HepG2 (cell line): ENCODE results near the gene CNTNAP1. TPM values are rescaled to one million over a fixed set of nuclear protein-coding genes. Genes with fewer than 3 reads are reported as not detected.

Experiments used
- ATAC-seq: fragments of 200-7000 bp; cut with Tn5 transposase; 3 replicates; pipeline ENCODE4 v1.9.1; 2020; ENCODE audit warnings: mild to moderate bottlenecking, moderate library complexity
- BruUV-seq: library from RNA; stranded (reverse); fragments of 400-500 nt; replicated peaks from 2 replicates; lab custom pipeline; 2021; lab: Mats Ljungman, UMichigan
- CTCF ChIA-PET: fragments of 300-600 bp; formaldehyde crosslinking; extraction: SDS; loops from one replicate; lab custom pipeline; 2021; ENCODE audit warnings: low total read pairs, inconsistent platforms, low intra/inter-chr PET ratio; lab: Yijun Ruan, JAX
- POLR2A ChIA-PET: fragments of 350-600 bp; sonication (Branson Sonifier 250); formaldehyde crosslinking; loops from one replicate; lab custom pipeline; 2020; ENCODE audit warnings: antibody characterized with exemption, inconsistent platforms; lab: Yijun Ruan, JAX
- DNase-seq: peaks from one replicate; pipeline ENCODE4 v3.0.0-alpha.2; 2015; ENCODE audit warnings: low spot score
- FAIRE-seq: peaks from 3 replicates; lab custom pipeline; 2011; peaks lifted over from hg19 to GRCh38; lab: Jason Lieb, UNC
- H2AFZ ChIP-seq: one replicate; pipeline ENCODE4 v1.6.1; 2011; ENCODE audit warnings: low read length, inconsistent platforms
- H3K27ac ChIP-seq: fragments of 300-600 bp; 3 replicates; pipeline ENCODE4 v1.8.0; 2011; ENCODE audit warnings: mixed run types, mild to moderate bottlenecking, mixed read lengths, low read length, inconsistent platforms; ENCODE audit not compliant: insufficient read depth; ENCODE audit errors: extremely low read length
- H3K27me3 ChIP-seq, 2 experiments: fragments of 200-600 bp in 1 of 2; 2 replicates in 1 of 2; 3 replicates in 1 of 2; pipeline versions ENCODE4 v1.6.0 to v1.8.0; 2011; ENCODE audit warnings: low read length in 2 of 2, mild to moderate bottlenecking in 2 of 2, moderate library complexity in 2 of 2, inconsistent platforms in 1 of 2; ENCODE audit not compliant: insufficient read depth in 2 of 2, control insufficient read depth in 1 of 2
- H3K36me3 ChIP-seq, 2 experiments: fragments of 200-600 bp in 1 of 2; replicated peaks in 1 of 2; 2 replicates in 1 of 2; 3 replicates in 1 of 2; pipeline versions ENCODE4 v1.5.1 to v1.8.0; 2011; ENCODE audit warnings: low read length in 2 of 2, inconsistent platforms in 1 of 2; ENCODE audit not compliant: insufficient read depth in 2 of 2, control insufficient read depth in 1 of 2
- H3K4me1 ChIP-seq: 2 replicates; pipeline ENCODE4 v1.5.1; 2012; ENCODE audit warnings: low read length, inconsistent platforms; ENCODE audit not compliant: insufficient read depth
- H3K4me2 ChIP-seq: 2 replicates; pipeline ENCODE4 v1.6.0; 2011; ENCODE audit warnings: low read depth, low read length, inconsistent platforms
- H3K4me3 ChIP-seq, 3 experiments: fragments of 200-600 bp in 1 of 3; sonication (generic), shearing (Covaris generic) in 1 of 3; replicated peaks in 1 of 3; 2 replicates each; pipeline ENCODE4 v1.5.1; 2011 to 2016; ENCODE audit warnings: low read length in 3 of 3, inconsistent platforms in 2 of 3, low read depth in 2 of 3, mild to moderate bottlenecking in 2 of 3, control low read depth in 1 of 3, mixed read lengths in 1 of 3; ENCODE audit not compliant: insufficient read depth in 1 of 3
- H3K79me2 ChIP-seq: one replicate; pipeline ENCODE4 v1.6.1; 2011; ENCODE audit warnings: low read length, inconsistent platforms; ENCODE audit not compliant: insufficient read depth
- H3K9ac ChIP-seq: 2 replicates; pipeline ENCODE4 v1.6.0; 2011; ENCODE audit warnings: mild to moderate bottlenecking, low read depth, low read length, inconsistent platforms; ENCODE audit not compliant: insufficient read depth
- H3K9me3 ChIP-seq: 2 replicates; pipeline ENCODE4 v1.5.1; 2012; ENCODE audit warnings: mild to moderate bottlenecking, low read length
- H4K20me1 ChIP-seq: 2 replicates; pipeline ENCODE4 v1.6.0; 2011; ENCODE audit warnings: inconsistent platforms, mild to moderate bottlenecking, low read length, moderate library complexity; ENCODE audit not compliant: insufficient read depth
- HNF4G ChIP-seq, 2 experiments: sonication (generic) in 1 of 2; formaldehyde crosslinking in 1 of 2; IDR thresholded peaks; 2 replicates each; pipeline versions ENCODE4 v1.4.0 to v1.6.1; 2011 to 2020; ENCODE audit warnings: borderline replicate concordance in 2 of 2, low read depth in 2 of 2, mild to moderate bottlenecking in 2 of 2, low read length in 1 of 2, missing genetic modification reagents in 1 of 2, moderate library complexity in 1 of 2
- KAT7 ChIP-seq: IDR thresholded peaks from 2 replicates; pipeline ENCODE4 v1.6.1; 2018; ENCODE audit warnings: borderline replicate concordance, missing compliant biosample characterization
- TCF12 ChIP-seq, 2 experiments: fragments of 450-650 bp in 1 of 2; sonication (generic) in 1 of 2; formaldehyde crosslinking in 1 of 2; IDR thresholded peaks; 2 replicates each; pipeline versions ENCODE4 v1.6.1 to v1.8.0; 2017 to 2022; ENCODE audit warnings: antibody characterized with exemption in 1 of 2, mild to moderate bottlenecking in 1 of 2, missing genetic modification reagents in 1 of 2, moderate library complexity in 1 of 2
- ZFY ChIP-seq: sonication (generic); formaldehyde crosslinking; IDR thresholded peaks from 2 replicates; pipeline ENCODE4 v1.4.0; 2020; ENCODE audit warnings: missing genetic modification reagents
- ZNF124 ChIP-seq: sonication (generic); formaldehyde crosslinking; IDR thresholded peaks from 2 replicates; pipeline ENCODE4 v1.4.0; 2020; ENCODE audit warnings: missing genetic modification reagents
- ZNF430 ChIP-seq: sonication (generic); formaldehyde crosslinking; IDR thresholded peaks from 2 replicates; pipeline ENCODE4 v1.9.0; 2021; ENCODE audit warnings: mild to moderate bottlenecking, missing genetic modification reagents
- ZNF501 ChIP-seq: sonication (generic); formaldehyde crosslinking; IDR thresholded peaks from 2 replicates; pipeline ENCODE4 v1.5.1; 2020; ENCODE audit warnings: mild to moderate bottlenecking, moderate library complexity, missing genetic modification reagents
- WGBS: methylation state at CpG from one replicate; pipeline ENCODE4 v1.1.6; 2017; ENCODE audit warnings: low lambda C conversion rate; 5-methylcytosine and 5-hydroxymethylcytosine counted together
- in situ Hi-C: cut with HindIII; loops from 2 replicates; pipeline ENCODE4 v1.10.0; 2017; ENCODE audit warnings: low pct_unique_long_range_greater_than_20kb; ENCODE audit not compliant: extremely low pct_ligation_motif_present
- intact Hi-C: fragments of 100-400 bp; cut with micrococcal nuclease; formaldehyde crosslinking; loops from one replicate; pipeline ENCODE4 v1.10.0; 2022; ENCODE audit not compliant: unreplicated experiment
- polyA plus RNA-seq, 8 experiments: library from polyadenylated mRNA; depleted of rRNA in 3 of 8; stranded (reverse) in 7 of 8; unstranded in 1 of 8; fragments of >200 nt; fragmentation: Illumina TruSeq in 4 of 8; extraction: Trizol in 4 of 8; gene quantifications; 2 replicates each; pipeline versions ENCODE4 v1.2.1 to v1.2.3, GENCODE V29; 2011 to 2016; ENCODE audit warnings: low read depth in 4 of 8, missing spikeins in 1 of 8, mixed read lengths in 1 of 8; ENCODE audit not compliant: insufficient read depth in 1 of 8
- total RNA-seq, 5 experiments: library from RNA; depleted of rRNA; stranded (reverse); fragments of >200 nt; fragmentation: Illumina TruSeq; extraction: Trizol; gene quantifications; 2 replicates each; pipeline ENCODE4 v1.2.3, GENCODE V29; 2016; ENCODE audit warnings: low read depth in 1 of 5
- TF ChIP-seq, protein P1 (sequence below): sonication (generic); formaldehyde crosslinking; IDR thresholded peaks from 2 replicates; pipeline ENCODE4 v1.5.1; 2020; ENCODE audit warnings: missing genetic modification reagents, mild to moderate bottlenecking, borderline replicate concordance
- TF ChIP-seq, protein P2 (sequence below), 2 experiments: sonication (generic) in 1 of 2; formaldehyde crosslinking in 1 of 2; IDR thresholded peaks; 2 replicates each; pipeline versions ENCODE4 v1.4.0 to v1.6.1; 2018 to 2020; ENCODE audit warnings: missing genetic modification reagents in 2 of 2, borderline replicate concordance in 1 of 2, low read depth in 1 of 2, mild to moderate bottlenecking in 1 of 2, missing biosample characterization in 1 of 2
- TF ChIP-seq, protein P3 (sequence below): sonication (generic); formaldehyde crosslinking; IDR thresholded peaks from 2 replicates; pipeline ENCODE4 v1.4.0; 2020; ENCODE audit warnings: missing genetic modification reagents, borderline replicate concordance

Gene CNTNAP1
- total and polyA plus RNA-seq, 2 of the 13 experiments (the other 11 are each of a cell fraction or from before 2014, with no cell fraction given): 4.5 to 7.7 TPM

DNA sequence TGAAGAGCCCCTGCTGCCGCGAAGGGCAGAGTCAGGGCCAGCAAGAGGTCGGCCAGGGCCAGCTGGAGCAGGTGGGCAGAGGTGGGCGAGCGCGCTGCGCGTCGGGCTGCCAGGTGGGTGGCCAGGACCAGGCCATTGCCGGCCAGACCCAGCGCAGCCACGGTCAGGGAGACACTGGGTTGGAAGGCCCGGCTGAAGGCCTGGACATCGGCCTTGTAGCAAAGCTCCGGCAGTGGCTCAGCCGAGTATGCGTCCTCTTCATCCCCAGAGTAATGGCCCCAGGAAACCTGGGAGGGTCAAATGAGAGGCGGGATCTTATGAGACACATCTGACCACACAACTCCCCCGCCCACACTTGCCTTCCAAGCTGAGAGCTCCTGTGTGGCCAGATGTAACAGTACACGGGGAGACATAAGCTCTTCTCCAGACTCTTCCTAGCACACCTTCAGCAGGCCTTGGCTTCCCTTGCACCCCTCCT is 2.0 kb upstream of the CNTNAP1 start (continued):
- TF ChIP-seq, protein P1, sequence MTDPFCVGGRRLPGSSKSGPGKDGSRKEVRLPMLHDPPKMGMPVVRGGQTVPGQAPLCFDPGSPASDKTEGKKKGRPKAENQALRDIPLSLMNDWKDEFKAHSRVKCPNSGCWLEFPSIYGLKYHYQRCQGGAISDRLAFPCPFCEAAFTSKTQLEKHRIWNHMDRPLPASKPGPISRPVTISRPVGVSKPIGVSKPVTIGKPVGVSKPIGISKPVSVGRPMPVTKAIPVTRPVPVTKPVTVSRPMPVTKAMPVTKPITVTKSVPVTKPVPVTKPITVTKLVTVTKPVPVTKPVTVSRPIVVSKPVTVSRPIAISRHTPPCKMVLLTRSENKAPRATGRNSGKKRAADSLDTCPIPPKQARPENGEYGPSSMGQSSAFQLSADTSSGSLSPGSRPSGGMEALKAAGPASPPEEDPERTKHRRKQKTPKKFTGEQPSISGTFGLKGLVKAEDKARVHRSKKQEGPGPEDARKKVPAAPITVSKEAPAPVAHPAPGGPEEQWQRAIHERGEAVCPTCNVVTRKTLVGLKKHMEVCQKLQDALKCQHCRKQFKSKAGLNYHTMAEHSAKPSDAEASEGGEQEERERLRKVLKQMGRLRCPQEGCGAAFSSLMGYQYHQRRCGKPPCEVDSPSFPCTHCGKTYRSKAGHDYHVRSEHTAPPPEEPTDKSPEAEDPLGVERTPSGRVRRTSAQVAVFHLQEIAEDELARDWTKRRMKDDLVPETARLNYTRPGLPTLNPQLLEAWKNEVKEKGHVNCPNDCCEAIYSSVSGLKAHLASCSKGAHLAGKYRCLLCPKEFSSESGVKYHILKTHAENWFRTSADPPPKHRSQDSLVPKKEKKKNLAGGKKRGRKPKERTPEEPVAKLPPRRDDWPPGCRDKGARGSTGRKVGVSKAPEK (CRISPR knock-in tag): no peak
- TF ChIP-seq, all 625 proteins: peak for 11

DNA sequence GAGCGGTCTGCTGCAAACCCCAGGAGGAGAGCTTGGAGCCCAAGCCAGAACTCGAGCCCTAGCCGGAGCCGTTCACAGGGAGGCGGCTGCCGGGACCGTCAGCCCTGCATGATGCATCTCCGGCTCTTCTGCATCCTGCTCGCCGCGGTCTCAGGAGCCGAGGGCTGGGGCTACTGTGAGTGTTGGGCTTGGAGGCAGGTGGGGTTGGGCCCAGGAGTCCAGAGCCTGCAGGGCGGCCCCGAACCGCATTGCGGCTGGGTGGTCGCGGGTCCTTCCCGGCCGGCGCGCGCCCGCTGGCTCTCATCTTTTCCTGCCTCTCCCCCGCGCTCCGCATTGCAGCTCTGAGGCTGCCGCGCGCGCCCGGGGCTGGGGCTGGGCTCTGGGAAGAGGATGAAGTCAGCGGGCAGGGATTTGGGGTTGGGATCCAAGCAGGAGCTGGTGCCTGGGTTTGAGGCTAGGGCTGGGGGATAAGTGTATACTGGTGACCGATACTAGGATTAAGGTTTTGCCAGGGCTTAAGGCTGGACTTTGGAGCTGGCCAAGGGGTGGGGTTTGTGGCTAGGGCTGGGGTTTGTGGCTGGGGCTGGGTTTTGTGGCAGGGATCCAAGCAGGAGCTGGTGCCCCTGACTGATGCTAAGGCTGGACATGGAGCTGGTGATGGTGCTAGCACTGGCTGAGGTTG is 532 bp downstream of the CNTNAP1 start:
- Histone ChIP-seq H3K4me2 (peak overlapping the region; percentile 84), H2AFZ (peak overlapping the region; percentile 94), H3K27ac (peak overlapping the region; percentile 48), H3K4me3 (peak overlapping the region; percentile 65 to 91 (median 80)), H3K9me3 (no peaks in the 10 kb centered on the region), H3K9ac (peak overlapping the region; percentile 63), H3K36me3 (no peaks in the 10 kb centered on the region), H3K79me2 (no peaks in the 10 kb centered on the region), H3K27me3 (no peaks in the 10 kb centered on the region), H4K20me1 (no peaks in the 10 kb centered on the region), H3K4me1 (peaks cover 42% of the 10 kb centered on the region)
- intact Hi-C loops (loop anchor here (1.0 kb wide), 1 partner anchor 65 kb away; no protein-coding TSS in a partner anchor), in situ Hi-C loops (no loop called here)
- peak; percentile 72 for FAIRE-seq
- CTCF ChIA-PET: no interaction called here
- peak; percentile 40 for DNase-seq
- BruUV-seq: no TSS peak
- POLR2A ChIA-PET: interaction anchor here (0.8 to 2.3 kb wide), 11 partner anchors 9 to 141 kb away, joined by 3 to 24 read pairs (median 6); partner anchors contain the start of genes BECN1, PSMC3IP, RETREG3 and TUBG1
- 5% methylated on average over 12 of the region's 34 CpGs for WGBS
- peak; percentile 49 for ATAC-seq
- TF ChIP-seq KAT7 (peak; percentile 62), HNF4G (IDR thresholded peaks at IDR 0.05; ENCODE audit: borderline replicate concordance, low read depth, low read length) (0 out of 2 replicates have a peak, but pooled peaks have one; percentile 31), HNF4G (CRISPR knock-in tag; IDR thresholded peaks at IDR 0.05; ENCODE audit: borderline replicate concordance, low read depth) (no peak; the same call in 1 of the 2 replicates), ZNF501 (CRISPR knock-in tag) (peak; percentile 84), ZFY (peak; percentile 30; the same call in 1 of the 2 replicates), ZNF124 (0 out of 2 replicates have a peak, but pooled peaks have one; percentile 48), TCF12 (IDR thresholded peaks at IDR 0.05) (no peak), TCF12 (CRISPR knock-in tag; IDR thresholded peaks at IDR 0.05) (0 out of 2 replicates have a peak, but pooled peaks have one; percentile 62), ZNF430 (no peak)
- TF ChIP-seq, protein P2, sequence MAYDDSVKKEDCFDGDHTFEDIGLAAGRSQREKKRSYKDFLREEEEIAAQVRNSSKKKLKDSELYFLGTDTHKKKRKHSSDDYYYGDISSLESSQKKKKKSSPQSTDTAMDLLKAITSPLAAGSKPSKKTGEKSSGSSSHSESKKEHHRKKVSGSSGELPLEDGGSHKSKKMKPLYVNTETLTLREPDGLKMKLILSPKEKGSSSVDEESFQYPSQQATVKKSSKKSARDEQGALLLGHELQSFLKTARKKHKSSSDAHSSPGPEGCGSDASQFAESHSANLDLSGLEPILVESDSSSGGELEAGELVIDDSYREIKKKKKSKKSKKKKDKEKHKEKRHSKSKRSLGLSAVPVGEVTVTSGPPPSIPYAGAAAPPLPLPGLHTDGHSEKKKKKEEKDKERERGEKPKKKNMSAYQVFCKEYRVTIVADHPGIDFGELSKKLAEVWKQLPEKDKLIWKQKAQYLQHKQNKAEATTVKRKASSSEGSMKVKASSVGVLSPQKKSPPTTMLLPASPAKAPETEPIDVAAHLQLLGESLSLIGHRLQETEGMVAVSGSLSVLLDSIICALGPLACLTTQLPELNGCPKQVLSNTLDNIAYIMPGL (CRISPR knock-in tag; IDR thresholded peaks at IDR 0.05; ENCODE audit: borderline replicate concordance in 1 of 2, low read depth in 1 of 2): peak in 1 of 2 experiments; percentile 8; a peak in 1 of 4 replicates
- TF ChIP-seq, protein P3, sequence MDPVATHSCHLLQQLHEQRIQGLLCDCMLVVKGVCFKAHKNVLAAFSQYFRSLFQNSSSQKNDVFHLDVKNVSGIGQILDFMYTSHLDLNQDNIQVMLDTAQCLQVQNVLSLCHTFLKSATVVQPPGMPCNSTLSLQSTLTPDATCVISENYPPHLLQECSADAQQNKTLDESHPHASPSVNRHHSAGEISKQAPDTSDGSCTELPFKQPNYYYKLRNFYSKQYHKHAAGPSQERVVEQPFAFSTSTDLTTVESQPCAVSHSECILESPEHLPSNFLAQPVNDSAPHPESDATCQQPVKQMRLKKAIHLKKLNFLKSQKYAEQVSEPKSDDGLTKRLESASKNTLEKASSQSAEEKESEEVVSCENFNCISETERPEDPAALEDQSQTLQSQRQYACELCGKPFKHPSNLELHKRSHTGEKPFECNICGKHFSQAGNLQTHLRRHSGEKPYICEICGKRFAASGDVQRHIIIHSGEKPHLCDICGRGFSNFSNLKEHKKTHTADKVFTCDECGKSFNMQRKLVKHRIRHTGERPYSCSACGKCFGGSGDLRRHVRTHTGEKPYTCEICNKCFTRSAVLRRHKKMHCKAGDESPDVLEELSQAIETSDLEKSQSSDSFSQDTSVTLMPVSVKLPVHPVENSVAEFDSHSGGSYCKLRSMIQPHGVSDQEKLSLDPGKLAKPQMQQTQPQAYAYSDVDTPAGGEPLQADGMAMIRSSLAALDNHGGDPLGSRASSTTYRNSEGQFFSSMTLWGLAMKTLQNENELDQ (CRISPR knock-in tag): no peak
